ENCODE results near the gene KLHL33. TPM values are rescaled to one million over a fixed set of nuclear protein-coding genes. Genes with fewer than 3 reads are reported as not detected.

Gene KLHL33
- total RNA-seq, 1 experiment from 2014 or later: 0.11 TPM

DNA sequence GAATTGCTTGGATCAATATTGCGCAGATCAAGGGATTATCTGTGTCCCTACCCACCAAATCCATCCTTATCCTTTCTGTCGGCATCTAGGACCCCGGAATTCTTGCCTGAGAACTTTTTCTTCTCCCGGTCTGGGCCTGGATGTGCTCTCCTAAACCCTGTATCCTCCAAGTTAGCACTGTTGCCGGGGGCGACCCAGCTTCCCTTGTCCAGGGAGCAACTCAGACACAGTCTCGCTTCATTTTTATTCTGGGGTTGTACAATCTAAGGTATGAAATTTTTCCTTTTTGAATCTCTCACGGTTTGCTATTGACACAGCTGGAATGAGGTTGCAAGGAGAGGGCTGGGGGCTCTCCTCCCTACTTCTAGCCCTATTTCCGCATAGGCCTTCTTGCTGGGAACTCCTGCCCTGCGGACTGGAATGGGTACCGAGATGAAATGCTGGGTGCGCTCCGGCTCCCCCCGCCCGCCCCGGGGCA lies 32.8 kb upstream of the KLHL33 start:
- no peak for TF ChIP-seq EZH2 (IDR thresholded peaks at IDR 0.05; ENCODE audit: low read depth)
- TF ChIP-seq, protein P1, sequence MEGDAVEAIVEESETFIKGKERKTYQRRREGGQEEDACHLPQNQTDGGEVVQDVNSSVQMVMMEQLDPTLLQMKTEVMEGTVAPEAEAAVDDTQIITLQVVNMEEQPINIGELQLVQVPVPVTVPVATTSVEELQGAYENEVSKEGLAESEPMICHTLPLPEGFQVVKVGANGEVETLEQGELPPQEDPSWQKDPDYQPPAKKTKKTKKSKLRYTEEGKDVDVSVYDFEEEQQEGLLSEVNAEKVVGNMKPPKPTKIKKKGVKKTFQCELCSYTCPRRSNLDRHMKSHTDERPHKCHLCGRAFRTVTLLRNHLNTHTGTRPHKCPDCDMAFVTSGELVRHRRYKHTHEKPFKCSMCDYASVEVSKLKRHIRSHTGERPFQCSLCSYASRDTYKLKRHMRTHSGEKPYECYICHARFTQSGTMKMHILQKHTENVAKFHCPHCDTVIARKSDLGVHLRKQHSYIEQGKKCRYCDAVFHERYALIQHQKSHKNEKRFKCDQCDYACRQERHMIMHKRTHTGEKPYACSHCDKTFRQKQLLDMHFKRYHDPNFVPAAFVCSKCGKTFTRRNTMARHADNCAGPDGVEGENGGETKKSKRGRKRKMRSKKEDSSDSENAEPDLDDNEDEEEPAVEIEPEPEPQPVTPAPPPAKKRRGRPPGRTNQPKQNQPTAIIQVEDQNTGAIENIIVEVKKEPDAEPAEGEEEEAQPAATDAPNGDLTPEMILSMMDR (conservative IDR thresholded peaks at IDR 0.05): no peak
- Histone ChIP-seq H3K27ac (peak overlapping the region; percentile 80; the same call in 1 of the 2 replicates), H3K4me3 (peak overlapping the region; percentile 80; the same call in 1 of the 2 replicates), H4K20me1 (ENCODE audit: insufficient read depth) (no peaks in the 10 kb centered on the region), H3K4me1 (replicated peaks; ENCODE audit: insufficient read depth) (no peaks in the 10 kb centered on the region; the same call in none of the 2 replicates), H3K9me2 (ENCODE audit: insufficient read depth) (no peaks in the 10 kb centered on the region), H3K36me3 (ENCODE audit: low read depth) (no peaks in the 10 kb centered on the region), H3F3A (ENCODE audit: insufficient read depth, low read depth) (peaks cover 11% of the 10 kb centered on the region; the same call in 1 of the 2 replicates), H3K79me2 (ENCODE audit: low read depth) (peaks cover 23% of the 10 kb centered on the region), H3K4me2 (peak overlapping the region; percentile 100), H3K27me3 (ENCODE audit: insufficient read depth, low read depth) (no peaks in the 10 kb centered on the region), H2AFZ (peak overlapping the region; percentile 94), H3K9me3 (ENCODE audit: insufficient read depth, low read depth) (no peaks in the 10 kb centered on the region)
- no peak for DNase-seq
- POLR2A ChIA-PET (ENCODE audit: unreplicated experiment): no interaction called here
- CTCF ChIA-PET: no interaction called here
- BruUV-seq (replicated peaks): no TSS peak
- intact Hi-C loops (cut with micrococcal nuclease; ENCODE audit: unreplicated experiment): loop anchor here (1.0 to 10.0 kb wide), 2 partner anchors 8 to 124 kb away; partner anchors contain the start of genes PARP2 and PIP4P1

DNA sequence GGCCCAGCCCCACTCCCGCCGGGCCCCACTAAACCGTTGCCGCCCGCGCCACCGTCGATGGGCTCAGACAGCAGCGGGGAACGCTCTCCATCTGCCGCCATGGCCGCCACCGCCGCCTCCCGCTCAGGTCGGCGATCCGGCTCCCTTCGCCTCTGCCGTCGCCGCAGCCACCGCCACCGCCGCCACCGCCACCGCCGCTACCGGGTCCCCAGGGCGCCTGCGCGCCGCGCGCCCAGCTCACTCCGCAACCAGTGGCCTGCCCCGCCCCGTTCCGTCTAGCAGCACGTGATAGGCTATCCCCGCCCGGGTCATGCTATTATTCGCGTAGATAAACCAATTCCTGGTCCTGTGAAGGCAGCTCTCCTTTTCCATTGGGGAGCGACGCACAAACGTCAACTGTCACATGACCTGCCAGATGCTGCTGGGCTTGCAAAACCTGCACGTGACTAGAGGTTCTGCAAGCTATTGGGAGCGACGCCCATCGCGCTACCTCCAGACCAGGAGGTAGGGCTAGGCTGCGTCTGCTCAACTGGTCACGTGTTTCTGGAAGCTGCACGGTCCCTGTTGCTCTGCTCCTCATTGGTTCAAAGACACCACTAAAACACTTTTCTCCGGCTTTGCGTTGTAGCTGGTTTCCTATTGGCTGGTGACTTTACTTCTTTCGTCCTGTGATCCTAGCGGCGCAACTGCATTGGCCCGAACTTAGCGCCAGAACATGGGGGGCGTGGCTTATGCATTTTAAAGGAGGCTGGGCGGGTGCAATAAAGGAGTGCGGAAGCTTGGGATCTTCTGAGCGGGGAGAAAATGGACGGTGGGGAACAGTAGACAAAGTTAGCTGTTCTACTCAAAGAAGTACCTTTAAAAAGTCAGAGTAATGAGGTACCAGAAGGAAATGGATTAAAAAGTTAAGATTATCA lies 25.5 kb upstream of the KLHL33 start, which contains the start of gene PIP4P1:
Gene PIP4P1 (minus strand): TSS at position 210 of the 917 bp plus-strand sequence. CDS start 109 bp downstream, at position 101.
- H3K9me2 ChIP-seq (ENCODE audit: insufficient read depth): no peaks in the 10 kb centered on the region
- H4K20me1 ChIP-seq (ENCODE audit: insufficient read depth): no peaks in the 10 kb centered on the region
- intact Hi-C loops (cut with micrococcal nuclease; ENCODE audit: unreplicated experiment): loop anchor here (1.0 to 10.0 kb wide), 2 partner anchors 8 to 117 kb away; partner anchors contain the start of genes PARP2 and PNP
- H3K4me2 ChIP-seq: peak within 1 kb of the TSS; percentile 86
- peaks cover 34% of the 10 kb centered on the region for H3K79me2 ChIP-seq (ENCODE audit: low read depth)
- H3K27me3 ChIP-seq (ENCODE audit: insufficient read depth, low read depth): no peaks in the 10 kb centered on the region
- BruUV-seq (replicated peaks): no TSS peak
- peak within 1 kb of the TSS; percentile 74 for H3K4me3 ChIP-seq
- H3K4me1 ChIP-seq (replicated peaks; ENCODE audit: insufficient read depth): peaks cover 14% of the 10 kb centered on the region
- peak within 1 kb of the TSS; percentile 80 for H2AFZ ChIP-seq
- H3K9me3 ChIP-seq (ENCODE audit: insufficient read depth, low read depth): no peaks in the 10 kb centered on the region
- TF ChIP-seq EZH2 (IDR thresholded peaks at IDR 0.05; ENCODE audit: low read depth): no peak
- TF ChIP-seq, protein P1 (conservative IDR thresholded peaks at IDR 0.05): no peak
- no peaks in the 10 kb centered on the region for H3F3A ChIP-seq (ENCODE audit: insufficient read depth, low read depth)
- H3K36me3 ChIP-seq (ENCODE audit: low read depth): 0 out of 2 replicates have a peak, but pooled peaks cover 5% of the 10 kb centered on the region
- H3K27ac ChIP-seq: peak within 1 kb of the TSS; percentile 64
- ChIA-PET CTCF (interaction anchor here (1.0 kb wide), 1 partner anchor 147 kb away, joined by 3 read pairs; no protein-coding TSS in a partner anchor), POLR2A (ENCODE audit: unreplicated experiment) (interaction anchor here (0.5 to 1.4 kb wide), 13 partner anchors 9 to 975 kb away, joined by 3 to 31 read pairs (median 5); partner anchors contain the start of genes CCNB1IP1, PARP2 and TEP1)
- peak; percentile 92 to 99 for DNase-seq

Measured in PC-9 (cell line).